ENCODE data around the gene KRTAP2-3.
"Not testable (repeated sequence)": the region's sequence is repeated elsewhere in the genome, so short reads cannot be mapped to it uniquely, and the experiment has no call there.

KRTAP2-3 gene

DNA sequence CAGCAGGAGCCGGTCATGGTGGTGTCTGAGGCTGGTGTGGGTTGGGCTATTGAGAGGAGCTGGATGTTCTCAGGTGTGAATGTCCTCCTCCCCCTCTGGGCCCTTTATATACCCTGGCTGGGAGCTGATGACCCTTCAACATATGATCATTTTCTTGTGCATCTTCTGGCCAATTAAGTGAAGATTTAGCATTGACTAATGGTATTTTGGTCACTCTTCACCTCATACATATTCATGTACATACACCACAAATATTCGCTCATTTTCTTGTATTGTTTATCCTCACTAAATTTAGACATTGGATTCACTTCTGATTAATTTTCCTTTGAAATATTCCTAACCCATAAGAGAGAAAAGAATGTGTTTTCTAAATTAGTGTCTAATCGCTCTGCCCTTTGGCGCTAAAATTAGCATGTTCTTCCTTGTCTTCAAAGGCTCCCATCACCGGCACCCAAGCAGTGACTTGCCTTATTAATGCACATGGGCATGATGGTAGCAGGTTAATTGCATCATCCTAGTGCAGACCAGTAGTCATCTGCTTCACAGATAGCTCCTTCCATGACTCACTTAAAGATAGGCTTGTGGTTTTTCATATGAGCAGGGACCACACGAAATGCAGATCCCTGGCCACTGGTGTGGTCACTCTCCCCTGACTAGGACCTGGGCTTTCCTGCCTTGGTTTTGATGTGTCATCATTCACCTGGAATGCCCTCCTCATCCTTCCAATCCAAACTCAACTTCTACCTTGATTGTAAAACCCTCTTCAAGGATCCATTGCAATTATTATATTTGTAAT lies 6.1 kb upstream of the KRTAP2-3 start, which contains the start of gene KRTAP2-4:
KRTAP2-4 (minus strand) TSS at position 51 of the 796 bp plus-strand sequence; CDS start at position 17, 34 bp downstream.
- Histone ChIP-seq H3K27me3 (ENCODE audit: low read length) (no peaks in the 10 kb centered on the region), H2AFZ (ENCODE audit: low read depth, low read length, severe bottlenecking) (no peak within 1 kb of the TSS), H3K9me3 (ENCODE audit: insufficient read depth, low read length) (no peaks in the 10 kb centered on the region), H3K27ac (ENCODE audit: low read depth, low read length) (no peak within 1 kb of the TSS), H3K4me2 (ENCODE audit: low read depth, low read length, poor library complexity, severe bottlenecking) (no peak within 1 kb of the TSS), H3K9ac (ENCODE audit: low read length) (no peak within 1 kb of the TSS), H3K4me3 (ENCODE audit: insufficient read depth, low read length, poor library complexity, severe bottlenecking) (no peak within 1 kb of the TSS), H3K9me2 (replicated peaks; ENCODE audit: insufficient read depth, low read length) (no peaks in the 10 kb centered on the region), H3K79me2 (ENCODE audit: insufficient read depth, low read length) (no peaks in the 10 kb centered on the region), H3K36me3 (ENCODE audit: low read length) (no peaks in the 10 kb centered on the region), H3F3A (ENCODE audit: insufficient read depth) (no peaks in the 10 kb centered on the region), H4K20me1 (ENCODE audit: low read depth, low read length) (no peaks in the 10 kb centered on the region)
- TF ChIP-seq, protein P1, sequence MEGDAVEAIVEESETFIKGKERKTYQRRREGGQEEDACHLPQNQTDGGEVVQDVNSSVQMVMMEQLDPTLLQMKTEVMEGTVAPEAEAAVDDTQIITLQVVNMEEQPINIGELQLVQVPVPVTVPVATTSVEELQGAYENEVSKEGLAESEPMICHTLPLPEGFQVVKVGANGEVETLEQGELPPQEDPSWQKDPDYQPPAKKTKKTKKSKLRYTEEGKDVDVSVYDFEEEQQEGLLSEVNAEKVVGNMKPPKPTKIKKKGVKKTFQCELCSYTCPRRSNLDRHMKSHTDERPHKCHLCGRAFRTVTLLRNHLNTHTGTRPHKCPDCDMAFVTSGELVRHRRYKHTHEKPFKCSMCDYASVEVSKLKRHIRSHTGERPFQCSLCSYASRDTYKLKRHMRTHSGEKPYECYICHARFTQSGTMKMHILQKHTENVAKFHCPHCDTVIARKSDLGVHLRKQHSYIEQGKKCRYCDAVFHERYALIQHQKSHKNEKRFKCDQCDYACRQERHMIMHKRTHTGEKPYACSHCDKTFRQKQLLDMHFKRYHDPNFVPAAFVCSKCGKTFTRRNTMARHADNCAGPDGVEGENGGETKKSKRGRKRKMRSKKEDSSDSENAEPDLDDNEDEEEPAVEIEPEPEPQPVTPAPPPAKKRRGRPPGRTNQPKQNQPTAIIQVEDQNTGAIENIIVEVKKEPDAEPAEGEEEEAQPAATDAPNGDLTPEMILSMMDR (IDR thresholded peaks at IDR 0.05; ENCODE audit: insufficient read depth, low read length, poor library complexity, severe bottlenecking) = no peak
- no peak for TF ChIP-seq EZH2phosphoT487 (conservative IDR thresholded peaks at IDR 0.05; ENCODE audit: low read length)

GRCh38 chr17:41065016-41065689 lies 5.2 kb upstream of the KRTAP2-3 start:
- H3K9me3 ChIP-seq (ENCODE audit: insufficient read depth, low read length); H3K36me3 ChIP-seq (ENCODE audit: low read length); H3K4me2 ChIP-seq (ENCODE audit: low read depth, low read length, poor library complexity, severe bottlenecking); H4K20me1 ChIP-seq (ENCODE audit: low read depth, low read length); H3K27ac ChIP-seq (ENCODE audit: low read depth, low read length); H3K4me3 ChIP-seq (ENCODE audit: insufficient read depth, low read length, poor library complexity, severe bottlenecking); H3K27me3 ChIP-seq (ENCODE audit: low read length); H3K9ac ChIP-seq (ENCODE audit: low read length); H3K79me2 ChIP-seq (ENCODE audit: insufficient read depth, low read length); H3K9me2 ChIP-seq (replicated peaks; ENCODE audit: insufficient read depth, low read length); H2AFZ ChIP-seq (ENCODE audit: low read depth, low read length, severe bottlenecking); H3F3A ChIP-seq (ENCODE audit: insufficient read depth): not testable (repeated sequence)

DNA sequence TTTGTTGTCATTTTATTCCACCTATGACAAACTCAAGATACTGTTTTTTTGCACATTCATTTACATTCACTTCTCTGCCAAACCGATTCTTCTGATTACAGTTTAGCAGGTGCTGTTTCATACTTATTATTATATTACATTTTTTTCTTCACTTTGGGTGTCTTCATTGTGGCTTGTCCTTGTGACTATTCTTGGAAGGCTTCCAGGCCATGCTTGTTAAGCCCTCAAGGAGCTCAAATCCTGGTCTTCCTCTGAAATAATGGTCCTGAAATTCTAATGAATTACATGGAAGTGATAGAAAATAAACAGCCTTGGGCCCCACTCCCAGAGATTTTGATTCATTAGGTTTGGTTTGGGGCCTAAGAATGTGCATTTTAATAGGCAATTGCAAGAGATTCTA lies 4.4 kb upstream of the KRTAP2-3 start:
- no peak overlapping the region for H3K4me2 ChIP-seq (ENCODE audit: low read depth, low read length, poor library complexity, severe bottlenecking)
- H3K27ac ChIP-seq (ENCODE audit: low read depth, low read length) = no peak overlapping the region
- no peaks in the 10 kb centered on the region for H3K27me3 ChIP-seq (ENCODE audit: low read length)
- H4K20me1 ChIP-seq (ENCODE audit: low read depth, low read length) = no peaks in the 10 kb centered on the region
- H3K79me2 ChIP-seq (ENCODE audit: insufficient read depth, low read length) = no peaks in the 10 kb centered on the region
- H3K36me3 ChIP-seq (ENCODE audit: low read length) = no peaks in the 10 kb centered on the region
- no peak for TF ChIP-seq EZH2phosphoT487 (conservative IDR thresholded peaks at IDR 0.05; ENCODE audit: low read length)
- H3F3A ChIP-seq (ENCODE audit: insufficient read depth) = no peaks in the 10 kb centered on the region
- H3K9me3 ChIP-seq (ENCODE audit: insufficient read depth, low read length) = no peaks in the 10 kb centered on the region
- no peak overlapping the region for H3K4me3 ChIP-seq (ENCODE audit: insufficient read depth, low read length, poor library complexity, severe bottlenecking)
- H2AFZ ChIP-seq (ENCODE audit: low read depth, low read length, severe bottlenecking) = no peak overlapping the region
- no peaks in the 10 kb centered on the region for H3K9me2 ChIP-seq (replicated peaks; ENCODE audit: insufficient read depth, low read length)
- no peak overlapping the region for H3K9ac ChIP-seq (ENCODE audit: low read length)

GRCh38 chr17:41063449-41063848 lies 3.5 kb upstream of the KRTAP2-3 start:
- no peaks in the 10 kb centered on the region for H3K9me3 ChIP-seq (ENCODE audit: insufficient read depth, low read length)

More at GRCh38 chr17:41063449-41063848, 3.5 kb upstream of the KRTAP2-3 start:
- H3K79me2 ChIP-seq (ENCODE audit: insufficient read depth, low read length) = no peaks in the 10 kb centered on the region
- no peak overlapping the region for H3K4me3 ChIP-seq (ENCODE audit: insufficient read depth, low read length, poor library complexity, severe bottlenecking)
- H3K9ac ChIP-seq (ENCODE audit: low read length) = no peak overlapping the region
- no peaks in the 10 kb centered on the region for H4K20me1 ChIP-seq (ENCODE audit: low read depth, low read length)
- H3F3A ChIP-seq (ENCODE audit: insufficient read depth) = no peaks in the 10 kb centered on the region
- TF ChIP-seq, protein P1 (IDR thresholded peaks at IDR 0.05; ENCODE audit: insufficient read depth, low read length, poor library complexity, severe bottlenecking) = no peak
- TF ChIP-seq EZH2phosphoT487 (conservative IDR thresholded peaks at IDR 0.05; ENCODE audit: low read length) = no peak
- H3K4me2 ChIP-seq (ENCODE audit: low read depth, low read length, poor library complexity, severe bottlenecking) = no peak overlapping the region
- H3K9me2 ChIP-seq (replicated peaks; ENCODE audit: insufficient read depth, low read length) = no peaks in the 10 kb centered on the region
- no peak overlapping the region for H3K27ac ChIP-seq (ENCODE audit: low read depth, low read length)
- H2AFZ ChIP-seq (ENCODE audit: low read depth, low read length, severe bottlenecking) = no peak overlapping the region
- H3K36me3 ChIP-seq (ENCODE audit: low read length) = no peaks in the 10 kb centered on the region
- H3K27me3 ChIP-seq (ENCODE audit: low read length) = no peaks in the 10 kb centered on the region

Data from SU-DHL-6 (cell line).